Progenitor cell of endocrine pancreas (in vitro differentiated cells): ENCODE measurements around the gene CRABP2. TPM values are rescaled to one million over a fixed set of nuclear protein-coding genes. Genes with fewer than 3 reads are reported as not detected.
A peak's percentile ranks its signal among the peaks of the same experiment; 100 is the strongest.

Source experiments
- DNase-seq: peaks from one replicate; pipeline ENCODE4 v3.0.0; 2021; ENCODE audit warnings: low spot score; ENCODE audit not compliant: unreplicated experiment
- H3K27ac Mint-ChIP-seq: 2 replicates; pipeline ENCODE4 v1.8.0; 2021; ENCODE audit warnings: mild to moderate bottlenecking, moderate library complexity, mixed read lengths
- H3K27me3 Mint-ChIP-seq: 2 replicates; pipeline ENCODE4 v1.8.0; 2021; ENCODE audit warnings: mixed read lengths
- H3K36me3 Mint-ChIP-seq: 2 replicates; pipeline ENCODE4 v1.8.0; 2022; ENCODE audit warnings: mixed read lengths; ENCODE audit not compliant: insufficient read depth
- H3K4me1 Mint-ChIP-seq: 2 replicates; pipeline ENCODE4 v1.8.0; 2021; ENCODE audit warnings: low read depth, mixed read lengths
- H3K4me3 Mint-ChIP-seq: 2 replicates; pipeline ENCODE4 v1.8.0; 2021; ENCODE audit warnings: low read depth, mild to moderate bottlenecking, moderate library complexity, mixed read lengths
- H3K9me3 Mint-ChIP-seq: 2 replicates; pipeline ENCODE4 v1.8.0; 2021; ENCODE audit warnings: low read depth, mixed read lengths
- total RNA-seq: library from RNA; stranded (reverse); gene quantifications from 2 replicates; pipeline ENCODE4 v1.2.1, GENCODE V29; 2021
- TF ChIP-seq, protein P1 (sequence below): fragments of 200-600 bp; sonication (generic); IDR thresholded peaks from one replicate; pipeline ENCODE4 v1.5.0; 2021; ENCODE audit warnings: antibody characterized with exemption, mild to moderate bottlenecking; ENCODE audit not compliant: unreplicated experiment

The CRABP2 gene
- total RNA-seq, 1 donor from 2014 or later: 70.4 TPM

DNA sequence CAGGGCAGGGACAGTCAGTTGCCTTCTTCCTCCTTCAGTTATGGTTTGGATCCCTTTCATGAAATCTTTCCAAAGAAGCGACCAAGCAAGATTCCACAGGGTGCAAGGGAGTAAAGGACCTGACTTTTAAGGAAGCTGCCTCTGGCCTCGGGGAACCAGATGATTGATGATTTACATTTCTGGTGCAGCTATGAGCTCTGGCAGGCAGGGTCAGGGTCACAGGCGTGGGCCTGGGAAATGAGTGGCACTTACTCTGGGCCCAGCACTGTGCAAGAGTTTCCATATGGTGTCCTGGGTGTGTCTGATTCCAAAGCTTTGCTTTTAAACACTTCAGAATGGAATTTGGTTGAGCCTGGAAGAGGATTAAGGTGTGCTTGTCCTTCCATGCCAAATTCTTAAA lies 7.2 kb upstream of the CRABP2 start:
- H3K27me3 Mint-ChIP-seq: no peaks in the 10 kb centered on the region
- peaks cover 3% of the 10 kb centered on the region for H3K36me3 Mint-ChIP-seq
- TF ChIP-seq, protein P1, sequence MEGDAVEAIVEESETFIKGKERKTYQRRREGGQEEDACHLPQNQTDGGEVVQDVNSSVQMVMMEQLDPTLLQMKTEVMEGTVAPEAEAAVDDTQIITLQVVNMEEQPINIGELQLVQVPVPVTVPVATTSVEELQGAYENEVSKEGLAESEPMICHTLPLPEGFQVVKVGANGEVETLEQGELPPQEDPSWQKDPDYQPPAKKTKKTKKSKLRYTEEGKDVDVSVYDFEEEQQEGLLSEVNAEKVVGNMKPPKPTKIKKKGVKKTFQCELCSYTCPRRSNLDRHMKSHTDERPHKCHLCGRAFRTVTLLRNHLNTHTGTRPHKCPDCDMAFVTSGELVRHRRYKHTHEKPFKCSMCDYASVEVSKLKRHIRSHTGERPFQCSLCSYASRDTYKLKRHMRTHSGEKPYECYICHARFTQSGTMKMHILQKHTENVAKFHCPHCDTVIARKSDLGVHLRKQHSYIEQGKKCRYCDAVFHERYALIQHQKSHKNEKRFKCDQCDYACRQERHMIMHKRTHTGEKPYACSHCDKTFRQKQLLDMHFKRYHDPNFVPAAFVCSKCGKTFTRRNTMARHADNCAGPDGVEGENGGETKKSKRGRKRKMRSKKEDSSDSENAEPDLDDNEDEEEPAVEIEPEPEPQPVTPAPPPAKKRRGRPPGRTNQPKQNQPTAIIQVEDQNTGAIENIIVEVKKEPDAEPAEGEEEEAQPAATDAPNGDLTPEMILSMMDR: no peak
- H3K9me3 Mint-ChIP-seq: no peaks in the 10 kb centered on the region
- peaks cover 11% of the 10 kb centered on the region for H3K4me1 Mint-ChIP-seq
- no peak overlapping the region for H3K4me3 Mint-ChIP-seq
- no peak for DNase-seq
- H3K27ac Mint-ChIP-seq: peak overlapping the region; percentile 45

DNA sequence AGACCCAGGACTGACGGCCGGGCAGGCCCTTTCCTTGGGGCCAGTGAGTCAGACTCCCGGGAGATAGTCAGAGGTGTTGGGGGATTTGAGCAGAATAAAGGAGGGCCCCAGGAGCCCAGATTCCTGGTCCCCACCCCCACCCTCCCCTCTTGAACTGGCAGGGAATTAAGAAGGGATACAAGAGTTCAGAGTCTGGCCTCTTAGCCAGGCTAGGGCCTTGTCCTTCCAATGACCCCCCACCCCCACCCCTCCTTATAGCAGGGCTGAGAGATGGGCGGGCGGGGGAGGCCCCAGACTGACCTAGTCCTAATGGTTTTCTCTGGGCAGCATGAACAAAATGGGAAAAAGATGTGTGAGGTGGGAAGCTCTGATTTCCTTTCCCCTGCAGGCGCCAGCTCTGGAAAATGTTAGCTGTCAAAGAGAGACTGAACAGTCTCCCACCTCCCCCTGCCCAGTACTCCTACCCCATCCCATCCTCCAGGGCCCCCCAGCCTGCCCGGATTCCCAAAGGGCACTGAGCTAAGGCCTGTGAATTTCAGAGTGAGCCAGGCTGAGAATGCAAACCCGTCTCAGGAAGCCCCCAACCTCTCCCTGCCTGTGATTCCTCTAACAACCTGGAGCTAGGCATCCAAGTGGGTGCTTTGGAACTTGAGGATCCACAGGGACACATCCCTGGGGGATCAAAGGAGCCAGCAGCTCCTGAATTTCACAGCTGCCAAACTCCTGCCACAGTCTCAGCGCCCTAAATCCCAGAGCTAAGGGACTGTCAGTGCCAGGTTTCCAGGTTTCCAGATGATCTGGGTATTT lies 5.8 kb upstream of the CRABP2 start:
- TF ChIP-seq, protein P1: no peak
- Mint-ChIP-seq H3K27ac (no peak overlapping the region), H3K9me3 (no peaks in the 10 kb centered on the region), H3K27me3 (no peaks in the 10 kb centered on the region), H3K36me3 (no peaks in the 10 kb centered on the region), H3K4me3 (no peak overlapping the region), H3K4me1 (peaks cover 17% of the 10 kb centered on the region)
- DNase-seq: no peak

DNA sequence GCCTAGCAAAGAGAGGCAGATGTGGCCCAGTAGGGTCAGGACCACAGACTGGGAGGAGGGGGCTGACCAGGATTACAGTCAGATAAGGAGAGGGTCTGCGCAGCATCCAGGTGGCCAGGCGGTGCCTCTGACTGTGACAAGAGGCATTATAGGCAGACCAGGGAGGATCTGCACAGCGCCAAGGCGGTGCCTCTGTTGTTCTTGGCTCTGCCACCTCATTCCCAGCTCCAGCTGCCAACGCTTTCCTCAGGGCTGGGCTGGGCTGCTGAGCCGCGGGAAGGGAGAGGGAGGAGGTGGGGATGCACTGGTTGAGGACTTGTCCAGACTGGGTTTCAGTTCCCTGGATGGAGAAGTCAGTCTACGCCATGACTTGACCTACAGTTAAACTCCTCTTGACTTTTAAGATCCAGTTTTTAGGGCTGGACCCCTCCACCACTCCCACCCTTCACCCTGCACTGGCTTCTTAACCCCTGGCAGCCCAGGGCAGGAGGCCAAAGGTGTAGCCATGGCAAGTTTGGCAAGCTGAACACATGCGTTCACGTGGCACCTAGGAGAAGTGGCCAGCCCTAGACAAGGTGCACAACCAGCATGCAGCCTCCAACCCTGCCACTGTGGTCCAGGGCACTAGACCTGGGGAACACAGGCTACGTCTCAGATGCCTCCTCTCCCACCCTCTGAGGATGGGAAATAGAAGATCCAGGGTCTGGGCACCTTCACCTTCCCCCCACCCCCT lies 4.5 kb upstream of the CRABP2 start:
- Mint-ChIP-seq H3K36me3 (no peaks in the 10 kb centered on the region), H3K27me3 (no peaks in the 10 kb centered on the region), H3K4me3 (no peak overlapping the region), H3K27ac (peak overlapping the region; percentile 11), H3K9me3 (no peaks in the 10 kb centered on the region), H3K4me1 (peaks cover 19% of the 10 kb centered on the region)
- TF ChIP-seq, protein P1: no peak
- DNase-seq: no peak

- Mint-ChIP-seq H3K9me3 (no peaks in the 10 kb centered on the region), H3K4me1 (peaks cover 25% of the 10 kb centered on the region), H3K36me3 (no peaks in the 10 kb centered on the region), H3K27me3 (peaks cover 6% of the 10 kb centered on the region), H3K4me3 (no peak overlapping the region), H3K27ac (peak overlapping the region; percentile 11)
- TF ChIP-seq, protein P1: no peak
- no peak for DNase-seq
Measured at GRCh38 chr1:156709031-156709430, 3.6 kb upstream of the CRABP2 start.

DNA sequence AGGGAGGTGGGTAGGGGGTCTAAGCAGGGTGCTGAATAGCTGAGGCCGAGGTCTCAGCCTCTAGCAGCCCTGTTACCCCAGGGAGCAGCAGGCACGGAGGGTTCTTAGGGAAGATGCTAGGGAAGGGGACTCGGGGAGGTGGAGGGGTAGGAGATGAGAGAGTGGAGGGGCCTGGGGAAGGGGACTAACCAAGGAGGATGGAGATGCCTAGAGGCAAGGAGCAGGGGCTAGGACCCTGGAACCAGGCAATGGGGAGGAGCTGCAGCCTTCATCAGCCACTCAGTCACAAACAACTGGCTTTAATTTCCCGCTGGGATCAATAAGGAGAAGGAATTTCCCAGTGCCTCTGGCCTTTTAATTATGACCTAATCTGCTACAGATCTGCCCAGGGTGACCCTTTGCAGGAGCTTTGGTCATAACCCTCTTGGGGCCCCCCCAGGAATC lies 2.9 kb upstream of the CRABP2 start:
- Mint-ChIP-seq H3K27me3 (peaks cover 10% of the 10 kb centered on the region), H3K4me1 (peaks cover 30% of the 10 kb centered on the region), H3K36me3 (no peaks in the 10 kb centered on the region), H3K27ac (peak overlapping the region; percentile 85), H3K9me3 (no peaks in the 10 kb centered on the region), H3K4me3 (no peak overlapping the region)
- TF ChIP-seq, protein P1: no peak
- no peak for DNase-seq
